ENCODE measurements around the gene GALNT7.

GALNT7 gene

DNA sequence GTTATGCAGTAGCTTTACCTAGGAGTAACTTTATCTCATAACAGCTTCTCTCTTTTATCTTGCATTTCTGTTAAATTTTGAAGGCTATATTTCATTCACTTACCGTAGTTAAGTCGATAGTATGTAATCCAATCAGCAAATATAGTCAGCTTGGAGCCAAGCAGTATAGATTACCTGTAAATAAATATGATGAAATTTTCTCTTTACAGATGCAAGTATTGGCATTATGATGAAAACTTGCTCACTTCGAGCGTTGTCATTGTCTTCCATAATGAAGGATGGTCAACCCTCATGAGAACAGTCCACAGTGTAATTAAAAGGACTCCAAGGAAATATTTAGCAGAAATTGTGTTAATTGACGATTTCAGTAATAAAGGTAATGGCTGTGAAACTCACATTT lies 123.3 kb downstream of the GALNT7 start:
- TF ChIP-seq, protein P1, sequence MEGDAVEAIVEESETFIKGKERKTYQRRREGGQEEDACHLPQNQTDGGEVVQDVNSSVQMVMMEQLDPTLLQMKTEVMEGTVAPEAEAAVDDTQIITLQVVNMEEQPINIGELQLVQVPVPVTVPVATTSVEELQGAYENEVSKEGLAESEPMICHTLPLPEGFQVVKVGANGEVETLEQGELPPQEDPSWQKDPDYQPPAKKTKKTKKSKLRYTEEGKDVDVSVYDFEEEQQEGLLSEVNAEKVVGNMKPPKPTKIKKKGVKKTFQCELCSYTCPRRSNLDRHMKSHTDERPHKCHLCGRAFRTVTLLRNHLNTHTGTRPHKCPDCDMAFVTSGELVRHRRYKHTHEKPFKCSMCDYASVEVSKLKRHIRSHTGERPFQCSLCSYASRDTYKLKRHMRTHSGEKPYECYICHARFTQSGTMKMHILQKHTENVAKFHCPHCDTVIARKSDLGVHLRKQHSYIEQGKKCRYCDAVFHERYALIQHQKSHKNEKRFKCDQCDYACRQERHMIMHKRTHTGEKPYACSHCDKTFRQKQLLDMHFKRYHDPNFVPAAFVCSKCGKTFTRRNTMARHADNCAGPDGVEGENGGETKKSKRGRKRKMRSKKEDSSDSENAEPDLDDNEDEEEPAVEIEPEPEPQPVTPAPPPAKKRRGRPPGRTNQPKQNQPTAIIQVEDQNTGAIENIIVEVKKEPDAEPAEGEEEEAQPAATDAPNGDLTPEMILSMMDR (conservative IDR thresholded peaks at IDR 0.05) = no peak
- no peak overlapping the region for H3K27ac ChIP-seq

DNA sequence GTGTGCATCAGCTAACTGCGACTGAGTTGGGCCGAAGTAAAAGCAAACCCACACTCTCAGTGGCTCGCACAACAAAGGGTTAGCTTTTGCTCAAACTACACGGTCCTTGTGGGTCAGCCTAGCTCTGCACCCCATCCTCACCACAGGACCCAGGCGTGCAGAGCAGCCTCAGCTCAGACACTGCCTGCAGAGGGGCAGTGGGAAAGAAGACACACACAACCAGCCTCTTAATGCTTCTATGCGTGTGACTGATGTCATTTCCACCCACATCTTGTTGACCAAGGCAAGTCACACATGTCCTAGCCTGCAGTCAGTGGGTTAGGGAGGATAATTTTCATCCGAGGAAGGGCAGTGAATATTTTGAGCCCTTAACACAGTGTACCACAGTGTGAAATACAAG lies 125.1 kb downstream of the GALNT7 start:
- H3K27ac ChIP-seq = no peak overlapping the region
- TF ChIP-seq, protein P1 (conservative IDR thresholded peaks at IDR 0.05) = no peak

DNA sequence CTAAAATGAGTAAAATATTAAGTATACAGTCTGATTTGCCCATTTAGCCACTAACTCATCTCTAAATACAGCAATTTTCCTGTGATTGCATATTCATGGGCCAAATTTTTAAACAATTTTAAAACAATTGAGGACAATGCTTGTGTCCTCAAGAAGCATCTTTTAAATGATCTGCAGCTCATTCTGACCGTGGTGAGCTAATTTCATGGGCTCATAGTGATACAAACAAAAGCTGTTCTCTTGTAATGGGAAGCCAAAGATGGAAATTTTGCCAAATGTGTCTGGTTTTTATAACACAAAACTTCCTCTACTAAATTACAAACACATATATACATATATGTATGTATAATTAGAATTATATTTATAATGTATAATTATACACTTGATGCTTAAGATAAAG lies 125.8 kb downstream of the GALNT7 start:
- no peak overlapping the region for H3K27ac ChIP-seq
- TF ChIP-seq, protein P1 (conservative IDR thresholded peaks at IDR 0.05) = no peak

DNA sequence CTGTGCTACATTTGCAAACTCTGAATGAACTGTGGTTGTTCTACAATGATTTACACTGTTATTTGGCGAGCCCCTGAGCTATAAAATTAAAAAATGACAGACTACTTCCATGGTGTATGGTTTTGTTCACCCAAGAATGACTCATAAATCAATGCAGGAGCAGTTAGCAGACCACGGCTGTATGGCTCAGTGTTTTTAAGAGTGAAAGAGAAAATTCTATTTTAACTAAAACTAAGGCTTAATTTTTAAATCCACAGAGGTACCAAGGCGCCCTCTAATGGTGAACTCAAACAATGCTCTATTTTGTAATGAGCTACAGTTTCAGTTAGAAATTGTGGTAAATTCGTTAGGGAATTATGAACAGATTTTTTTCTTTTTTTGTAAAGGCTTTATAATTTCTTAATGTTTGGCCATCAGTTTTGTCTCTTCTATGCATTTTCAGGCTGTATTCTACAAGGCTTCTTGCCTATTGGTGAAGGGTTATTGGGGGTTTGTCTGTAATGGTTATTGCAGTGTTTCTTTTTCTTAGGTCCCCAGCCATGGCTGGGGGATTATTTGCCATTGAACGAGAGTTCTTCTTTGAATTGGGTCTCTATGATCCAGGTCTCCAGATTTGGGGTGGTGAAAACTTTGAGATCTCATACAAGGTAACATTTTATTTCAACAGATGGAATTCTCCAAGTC lies 133.0 kb downstream of the GALNT7 start:
- TF ChIP-seq, protein P1 (conservative IDR thresholded peaks at IDR 0.05) = peak; percentile 85
- no peak overlapping the region for H3K27ac ChIP-seq

DNA sequence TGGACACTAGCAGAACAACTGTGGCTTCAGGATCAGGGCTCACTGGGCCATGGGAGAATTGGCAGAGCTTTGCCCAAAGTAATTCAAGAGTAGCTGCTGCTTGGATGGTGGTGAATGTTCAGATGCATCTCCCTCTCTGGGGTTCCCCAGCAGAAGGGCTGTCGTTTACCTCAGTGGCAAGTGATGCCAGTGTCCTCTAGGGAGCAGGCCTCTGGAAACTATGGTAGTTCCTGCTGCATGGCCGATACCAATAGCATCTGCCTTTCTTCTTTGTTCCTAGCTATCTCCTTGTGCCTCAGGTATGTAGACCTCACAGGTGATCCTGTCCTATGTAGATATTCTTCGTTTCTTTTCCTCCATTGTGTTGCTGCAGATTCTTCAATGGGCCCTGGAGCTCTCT lies 139.2 kb downstream of the GALNT7 start:
- H3K27ac ChIP-seq = no peak overlapping the region
- TF ChIP-seq, protein P1 (conservative IDR thresholded peaks at IDR 0.05) = no peak

DNA sequence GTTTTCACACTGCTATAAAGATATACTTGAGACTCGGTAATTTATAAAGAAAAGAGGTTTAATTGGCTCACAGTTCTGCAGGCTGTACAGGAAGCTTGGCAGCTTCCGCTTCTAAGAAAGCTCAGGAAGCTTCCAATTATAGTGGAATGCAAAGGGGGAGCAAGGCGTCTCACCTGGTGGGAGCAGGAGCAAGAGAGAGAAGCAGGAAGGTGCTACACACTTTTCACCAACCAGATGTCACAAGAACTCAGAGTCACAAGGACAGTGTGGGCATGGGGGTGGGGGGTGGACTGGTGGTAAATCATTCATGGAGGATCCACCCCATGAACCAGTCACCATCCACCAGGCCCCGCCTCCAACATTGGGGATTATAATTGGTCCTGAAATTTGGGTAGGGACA lies 142.8 kb downstream of the GALNT7 start:
- no peak overlapping the region for H3K27ac ChIP-seq
- TF ChIP-seq, protein P1 (conservative IDR thresholded peaks at IDR 0.05) = no peak

DNA sequence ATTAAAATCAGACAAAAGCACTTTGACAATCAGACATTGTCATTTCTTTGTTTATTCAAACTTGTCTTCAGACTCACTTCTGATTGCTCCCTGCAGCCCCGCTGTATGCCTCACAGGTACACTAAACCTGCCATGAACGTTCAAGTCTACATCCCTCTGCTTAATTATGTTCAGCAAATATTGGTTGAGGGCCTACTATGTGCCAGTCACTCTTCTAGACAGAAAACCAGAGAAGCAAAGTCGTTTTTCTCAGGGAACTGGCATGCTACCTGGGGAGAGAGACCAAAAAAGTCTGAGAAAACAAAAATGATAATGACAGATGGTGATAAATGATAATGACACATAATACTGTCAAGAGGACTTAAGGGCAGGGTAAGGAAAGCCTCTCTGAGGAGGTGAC lies 146.1 kb downstream of the GALNT7 start:
- TF ChIP-seq, protein P1 (conservative IDR thresholded peaks at IDR 0.05) = no peak
- H3K27ac ChIP-seq = no peak overlapping the region
